ENCODE data around the gene APOF. TPM values are rescaled to one million over a fixed set of nuclear protein-coding genes. Genes with fewer than 3 reads are reported as not detected.

Gene APOF
- total RNA-seq, 4 donors from 2014 or later = not detected

DNA sequence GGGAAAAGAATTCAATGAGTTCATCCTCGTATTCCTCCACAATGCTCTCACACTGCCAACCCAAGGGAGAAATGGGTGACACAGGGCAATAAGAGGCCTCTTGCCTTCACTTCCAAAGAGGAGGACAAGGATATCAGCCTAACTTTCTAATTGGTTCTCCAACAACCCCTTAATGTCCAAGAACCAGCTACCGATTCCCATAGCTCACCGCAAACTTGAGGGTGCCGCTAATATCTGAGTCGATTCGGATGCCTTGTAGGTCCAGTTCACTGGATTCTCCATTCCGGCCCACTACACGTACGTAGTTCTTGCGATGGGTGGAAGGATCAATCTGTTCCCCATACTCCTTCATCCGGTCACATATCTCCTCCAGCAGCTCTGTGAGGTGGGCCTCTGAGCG, 51.7 kb downstream of the APOF start:
- DNase-seq (ENCODE audit: low spot score in 2 of 2) = no peak
- TF ChIP-seq POLR2A (IDR thresholded peaks at IDR 0.05) (no peak), POLR2AphosphoS5 (IDR thresholded peaks at IDR 0.05) (no peak), EP300 (IDR thresholded peaks at IDR 0.05) (no peak)
- TF ChIP-seq, protein P1, sequence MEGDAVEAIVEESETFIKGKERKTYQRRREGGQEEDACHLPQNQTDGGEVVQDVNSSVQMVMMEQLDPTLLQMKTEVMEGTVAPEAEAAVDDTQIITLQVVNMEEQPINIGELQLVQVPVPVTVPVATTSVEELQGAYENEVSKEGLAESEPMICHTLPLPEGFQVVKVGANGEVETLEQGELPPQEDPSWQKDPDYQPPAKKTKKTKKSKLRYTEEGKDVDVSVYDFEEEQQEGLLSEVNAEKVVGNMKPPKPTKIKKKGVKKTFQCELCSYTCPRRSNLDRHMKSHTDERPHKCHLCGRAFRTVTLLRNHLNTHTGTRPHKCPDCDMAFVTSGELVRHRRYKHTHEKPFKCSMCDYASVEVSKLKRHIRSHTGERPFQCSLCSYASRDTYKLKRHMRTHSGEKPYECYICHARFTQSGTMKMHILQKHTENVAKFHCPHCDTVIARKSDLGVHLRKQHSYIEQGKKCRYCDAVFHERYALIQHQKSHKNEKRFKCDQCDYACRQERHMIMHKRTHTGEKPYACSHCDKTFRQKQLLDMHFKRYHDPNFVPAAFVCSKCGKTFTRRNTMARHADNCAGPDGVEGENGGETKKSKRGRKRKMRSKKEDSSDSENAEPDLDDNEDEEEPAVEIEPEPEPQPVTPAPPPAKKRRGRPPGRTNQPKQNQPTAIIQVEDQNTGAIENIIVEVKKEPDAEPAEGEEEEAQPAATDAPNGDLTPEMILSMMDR (IDR thresholded peaks at IDR 0.05) = no peak
- Histone ChIP-seq H3K27ac (no peak overlapping the region), H3K4me3 (no peak overlapping the region), H3K27me3 (no peaks in the 10 kb centered on the region), H3K36me3 (peaks cover 48% of the 10 kb centered on the region), H3K4me1 (peaks cover 12% of the 10 kb centered on the region), H3K9me3 (no peaks in the 10 kb centered on the region)
- 92% methylated on average over 12 of the region's 12 CpGs for WGBS

Other genes with a start within 250 kb of the APOF start
- gene RPL41, start 246.2 kb downstream of the APOF start, total RNA-seq = 1,000 to 10,000 TPM; 2,523 to 6,346 (median 5,689) TPM
- 1 to 10 TPM; 2.1 to 5.6 (median 3.4) TPM for gene ZC3H10, start 244.6 kb downstream of the APOF start, total RNA-seq
- gene ESYT1, start 234.6 kb downstream of the APOF start, total RNA-seq = 100 to 1,000 TPM in 2 of 4 donors, 10 to 100 TPM in 2; 73.1 to 128 (median 103) TPM
- 10 to 100 TPM; 28.3 to 37.4 (median 28.5) TPM for gene MYL6B, start 210.3 kb downstream of the APOF start, total RNA-seq
- 1,000 to 10,000 TPM in 1 of 4 donors, 100 to 1,000 TPM in 3; 773 to 1,142 (median 915) TPM for gene MYL6, start 204.5 kb downstream of the APOF start, total RNA-seq
- gene SMARCC2, start 173.4 kb downstream of the APOF start, total RNA-seq = 100 to 1,000 TPM in 2 of 4 donors, 10 to 100 TPM in 2; 53.6 to 137 (median 85.9) TPM
- gene RNF41, start 140.9 kb downstream of the APOF start, total RNA-seq = 10 to 100 TPM; 28.4 to 60.6 (median 35.8) TPM
- gene NABP2, start 138.5 kb downstream of the APOF start, total RNA-seq = 10 to 100 TPM; 13.3 to 23.7 (median 20.1) TPM
- 1 to 10 TPM in 2 of 4 donors, not detected in 2; 1.3 to 2.4 TPM for gene SLC39A5, start 132.8 kb downstream of the APOF start, total RNA-seq
- gene ANKRD52, start 104.5 kb downstream of the APOF start, total RNA-seq = 10 to 100 TPM; 20.3 to 33.6 (median 24.6) TPM
- 10 to 100 TPM in 1 of 4 donors, 1 to 10 TPM in 3; 3.4 to 17.0 (median 7.6) TPM for gene COQ10A, start 95.9 kb downstream of the APOF start, total RNA-seq
- gene CS, start 62.5 kb downstream of the APOF start, total RNA-seq = 100 to 1,000 TPM; 176 to 218 (median 179) TPM
- 10 to 100 TPM; 36.4 to 51.4 (median 42.4) TPM for gene CNPY2, start 46.9 kb downstream of the APOF start, total RNA-seq
- gene PAN2, start 28.9 kb downstream of the APOF start, total RNA-seq = 100 to 1,000 TPM in 1 of 4 donors, 10 to 100 TPM in 3; 27.2 to 141 (median 39.7) TPM
- not detected for gene IL23A, start 24.0 kb downstream of the APOF start, total RNA-seq
- gene STAT2, start 2.8 kb downstream of the APOF start, total RNA-seq = 100 to 1,000 TPM in 3 of 4 donors, 10 to 100 TPM in 1; 93.8 to 182 (median 111) TPM
- gene TIMELESS, start 86.6 kb upstream of the APOF start, total RNA-seq = 1 to 10 TPM; 5.4 to 7.1 (median 6.2) TPM
- not detected for gene MIP, start 91.8 kb upstream of the APOF start, total RNA-seq
- gene SPRYD4, start 105.7 kb upstream of the APOF start, total RNA-seq = 1 to 10 TPM; 2.8 to 4.8 (median 2.9) TPM
- 10 to 100 TPM in 2 of 4 donors, 1 to 10 TPM in 2; 7.9 to 23.9 (median 10.5) TPM for gene GLS2, start 125.3 kb upstream of the APOF start, total RNA-seq
- 10 to 100 TPM; 14.5 to 88.0 (median 29.1) TPM for gene RBMS2, start 159.0 kb upstream of the APOF start, total RNA-seq

Measured in suprapubic skin (tissue), 4 donors.